Liver (tissue), 9 donors: ENCODE data around the gene TP63. TPM values are rescaled to one million over a fixed set of nuclear protein-coding genes. Genes with fewer than 3 reads are reported as not detected.

Source experiments
- DNase-seq: peaks from one replicate; pipeline ENCODE4 v3.0.0-alpha.2; 2017; ENCODE audit warnings: low spot score
- H3K27ac ChIP-seq, 2 donors: one replicate each; pipeline ENCODE4 v1.7.0; 2013; ENCODE audit warnings: inconsistent platforms in 2 of 2, low read length in 2 of 2, control low read depth in 1 of 2, low read depth in 1 of 2, mild to moderate bottlenecking in 1 of 2
- H3K27me3 ChIP-seq, 4 donors: one replicate each; pipeline versions ENCODE4 v1.6.1 to v1.7.0; 2013; ENCODE audit warnings: low read length in 3 of 4, inconsistent platforms in 1 of 4, mild to moderate bottlenecking in 1 of 4, moderate library complexity in 1 of 4; ENCODE audit not compliant: control insufficient read depth in 4 of 4, insufficient read depth in 4 of 4
- H3K36me3 ChIP-seq, 4 donors: one replicate each; pipeline versions ENCODE4 v1.6.1 to v1.7.0; 2013; ENCODE audit warnings: low read length in 3 of 4, mild to moderate bottlenecking in 3 of 4, low read depth in 1 of 4, moderate library complexity in 1 of 4; ENCODE audit not compliant: control insufficient read depth in 4 of 4, insufficient read depth in 3 of 4
- H3K4me1 ChIP-seq, 4 donors: one replicate each; pipeline versions ENCODE4 v1.6.1 to v1.7.0; 2013; ENCODE audit warnings: low read length in 3 of 4, mild to moderate bottlenecking in 3 of 4, moderate library complexity in 1 of 4; ENCODE audit not compliant: control insufficient read depth in 4 of 4, insufficient read depth in 4 of 4
- H3K4me3 ChIP-seq, 3 donors: one replicate each; pipeline versions ENCODE4 v1.6.1 to v1.7.0; 2013; ENCODE audit warnings: low read length in 3 of 3, control low read depth in 1 of 3, low read depth in 1 of 3, mild to moderate bottlenecking in 1 of 3
- H3K9ac ChIP-seq, 2 donors: one replicate each; pipeline ENCODE4 v1.7.0; 2013; ENCODE audit warnings: low read length in 2 of 2, mild to moderate bottlenecking in 2 of 2, moderate library complexity in 2 of 2, control low read depth in 1 of 2, low read depth in 1 of 2
- H3K9me3 ChIP-seq, 4 donors: one replicate each; pipeline versions ENCODE4 v1.6.1 to v1.7.0; 2013; ENCODE audit warnings: low read length in 3 of 4; ENCODE audit not compliant: control insufficient read depth in 4 of 4
- ATF3 ChIP-seq: IDR thresholded peaks from 2 replicates; pipeline ENCODE4 v1.6.1; 2016; ENCODE audit warnings: antibody characterized with exemption
- EGR1 ChIP-seq, 2 donors: IDR thresholded peaks; 2 replicates each; pipeline ENCODE4 v1.6.1; 2016 to 2018; ENCODE audit warnings: antibody characterized with exemption in 2 of 2, low read depth in 2 of 2
- FOXA1 ChIP-seq: IDR thresholded peaks from 2 replicates; pipeline ENCODE4 v1.6.1; 2016; ENCODE audit warnings: antibody characterized with exemption
- FOXA2 ChIP-seq: IDR thresholded peaks from 2 replicates; pipeline ENCODE4 v1.6.1; 2016; ENCODE audit warnings: antibody characterized with exemption
- GABPA ChIP-seq, 2 donors: IDR thresholded peaks in 1 of 2; conservative IDR thresholded peaks in 1 of 2; 2 replicates each; pipeline ENCODE4 v1.6.1; 2016; ENCODE audit warnings: antibody characterized with exemption in 2 of 2, mild to moderate bottlenecking in 1 of 2, moderate library complexity in 1 of 2
- HNF4A ChIP-seq, 2 donors: conservative IDR thresholded peaks; 2 replicates each; pipeline ENCODE4 v1.6.1; 2016; ENCODE audit warnings: antibody characterized with exemption in 2 of 2, mild to moderate bottlenecking in 2 of 2
- HNF4G ChIP-seq: IDR thresholded peaks from 2 replicates; pipeline ENCODE4 v1.6.1; 2016; ENCODE audit warnings: antibody characterized with exemption
- JUND ChIP-seq, 2 donors: IDR thresholded peaks; 2 replicates each; pipeline ENCODE4 v1.6.1; 2016; ENCODE audit warnings: antibody characterized with exemption in 2 of 2
- MAX ChIP-seq: IDR thresholded peaks from 2 replicates; pipeline ENCODE4 v1.6.1; 2016; ENCODE audit warnings: antibody characterized with exemption
- NR2F2 ChIP-seq: IDR thresholded peaks from 2 replicates; pipeline ENCODE4 v1.6.1; 2016; ENCODE audit warnings: antibody characterized with exemption
- RAD21 ChIP-seq, 2 donors: IDR thresholded peaks; 2 replicates each; pipeline ENCODE4 v1.6.1; 2016; ENCODE audit warnings: antibody characterized with exemption in 2 of 2, mild to moderate bottlenecking in 2 of 2
- REST ChIP-seq: IDR thresholded peaks from 2 replicates; pipeline ENCODE4 v1.6.1; 2016; ENCODE audit warnings: antibody characterized with exemption, mild to moderate bottlenecking
- SP1 ChIP-seq: IDR thresholded peaks from 2 replicates; pipeline ENCODE4 v1.6.1; 2018; ENCODE audit warnings: antibody characterized with exemption, mild to moderate bottlenecking
- TAF1 ChIP-seq: conservative IDR thresholded peaks from 2 replicates; pipeline ENCODE4 v1.6.1; 2016; ENCODE audit warnings: antibody characterized with exemption, mild to moderate bottlenecking
- YY1 ChIP-seq: IDR thresholded peaks from 2 replicates; pipeline ENCODE4 v1.6.1; 2016; ENCODE audit warnings: antibody characterized with exemption, mild to moderate bottlenecking
- ZBTB33 ChIP-seq: IDR thresholded peaks from 2 replicates; pipeline ENCODE4 v1.6.1; 2016; ENCODE audit warnings: antibody characterized with exemption
- WGBS: extraction: QIAGEN DNeasy Blood & Tissue Kit; methylation state at CpG from one replicate; pipeline ENCODE4 v1.1.7; 2013; 5-methylcytosine and 5-hydroxymethylcytosine counted together
- polyA plus RNA-seq, 2 donors: library from polyadenylated mRNA; stranded (reverse) in 1 of 2; unstranded in 1 of 2; fragments of 200-250 nt in 1 of 2; fragments of >200 nt in 1 of 2; fragmentation: Nextera tagmentation in 1 of 2; extraction: Ambion mirVana in 1 of 2; gene quantifications; one replicate each; pipeline versions ENCODE4 v1.2.1 to v1.2.3, GENCODE V29; 2013 to 2015
- total RNA-seq, 2 donors: library from RNA; depleted of rRNA; stranded (reverse); fragments of >200 nt; gene quantifications; one replicate each; pipeline ENCODE4 v1.2.3, GENCODE V29; 2014
- TF ChIP-seq, protein P1 (sequence below): fragments of 150-350 bp; IDR thresholded peaks from 2 replicates; pipeline ENCODE4 v1.5.1; 2017; ENCODE audit warnings: improper control_type of control experiment, low read depth, low read length; ENCODE audit not compliant: missing input control
- donor health status: healthy.
- donor health status: healthy.
- donor health status: healthy.
- donor health status: healthy.
- donor health status: healthy.

TP63 gene
- total and polyA plus RNA-seq, 4 donors: under 0.01 to 0.08 (median 0.05) TPM; not detected in 1

- no peak overlapping the region for H3K27ac ChIP-seq
- no peaks in the 10 kb centered on the region for H3K4me1 ChIP-seq
- H3K36me3 ChIP-seq: no peaks in the 10 kb centered on the region
- H3K9ac ChIP-seq: no peak overlapping the region
- no peak for DNase-seq
- no peak overlapping the region for H3K4me3 ChIP-seq
- TF ChIP-seq FOXA1: no peak
- TF ChIP-seq EGR1 (IDR thresholded peaks at IDR 0.05; ENCODE audit: low read depth in 2 of 2): no peak
- no peak for TF ChIP-seq FOXA2
- whole genome bisulfite sequencing: 81% methylated on average over 13 of the region's 13 CpGs
- H3K27me3 ChIP-seq: no peaks in the 10 kb centered on the region
- H3K9me3 ChIP-seq: no peaks in the 10 kb centered on the region
Observed at GRCh38 chr3:189841473-189842205, 210.4 kb downstream of the TP63 start.

- Histone ChIP-seq H3K27ac (no peak overlapping the region), H3K9ac (no peak overlapping the region), H3K4me3 (no peak overlapping the region), H3K36me3 (no peaks in the 10 kb centered on the region), H3K27me3 (no peaks in the 10 kb centered on the region), H3K9me3 (no peaks in the 10 kb centered on the region), H3K4me1 (no peaks in the 10 kb centered on the region)
- WGBS: 84% methylated on average over 19 of the region's 19 CpGs
- TF ChIP-seq YY1 (no peak), HNF4G (no peak), ZBTB33 (no peak), NR2F2 (no peak), ATF3 (no peak), FOXA2 (no peak), JUND (IDR thresholded peaks at IDR 0.05) (no peak), EGR1 (IDR thresholded peaks at IDR 0.05; ENCODE audit: low read depth in 2 of 2) (no peak), RAD21 (IDR thresholded peaks at IDR 0.05) (no peak), SP1 (no peak), HNF4A (conservative IDR thresholded peaks at IDR 0.05) (no peak), REST (no peak), GABPA (IDR thresholded peaks at IDR 0.05 in 1 of 2, conservative IDR thresholded peaks at IDR 0.05 in 1 of 2) (no peak), FOXA1 (no peak), TAF1 (no peak), MAX (no peak)
- TF ChIP-seq, protein P1, sequence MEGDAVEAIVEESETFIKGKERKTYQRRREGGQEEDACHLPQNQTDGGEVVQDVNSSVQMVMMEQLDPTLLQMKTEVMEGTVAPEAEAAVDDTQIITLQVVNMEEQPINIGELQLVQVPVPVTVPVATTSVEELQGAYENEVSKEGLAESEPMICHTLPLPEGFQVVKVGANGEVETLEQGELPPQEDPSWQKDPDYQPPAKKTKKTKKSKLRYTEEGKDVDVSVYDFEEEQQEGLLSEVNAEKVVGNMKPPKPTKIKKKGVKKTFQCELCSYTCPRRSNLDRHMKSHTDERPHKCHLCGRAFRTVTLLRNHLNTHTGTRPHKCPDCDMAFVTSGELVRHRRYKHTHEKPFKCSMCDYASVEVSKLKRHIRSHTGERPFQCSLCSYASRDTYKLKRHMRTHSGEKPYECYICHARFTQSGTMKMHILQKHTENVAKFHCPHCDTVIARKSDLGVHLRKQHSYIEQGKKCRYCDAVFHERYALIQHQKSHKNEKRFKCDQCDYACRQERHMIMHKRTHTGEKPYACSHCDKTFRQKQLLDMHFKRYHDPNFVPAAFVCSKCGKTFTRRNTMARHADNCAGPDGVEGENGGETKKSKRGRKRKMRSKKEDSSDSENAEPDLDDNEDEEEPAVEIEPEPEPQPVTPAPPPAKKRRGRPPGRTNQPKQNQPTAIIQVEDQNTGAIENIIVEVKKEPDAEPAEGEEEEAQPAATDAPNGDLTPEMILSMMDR: no peak
- no peak for DNase-seq
Observed at GRCh38 chr3:189842681-189843602, 211.8 kb downstream of the TP63 start.
